GM12872 (cell line): ENCODE results near the gene KIAA1328.
A peak's percentile ranks its signal among the peaks of the same experiment; 100 is the strongest.

Source experiments
- TF ChIP-seq, protein P1 (sequence below): IDR thresholded peaks from 3 replicates; pipeline ENCODE4 v1.5.1; 2011; ENCODE audit warnings: low read depth, mild to moderate bottlenecking, low read length, moderate library complexity; ENCODE audit not compliant: insufficient read depth

The KIAA1328 gene

DNA sequence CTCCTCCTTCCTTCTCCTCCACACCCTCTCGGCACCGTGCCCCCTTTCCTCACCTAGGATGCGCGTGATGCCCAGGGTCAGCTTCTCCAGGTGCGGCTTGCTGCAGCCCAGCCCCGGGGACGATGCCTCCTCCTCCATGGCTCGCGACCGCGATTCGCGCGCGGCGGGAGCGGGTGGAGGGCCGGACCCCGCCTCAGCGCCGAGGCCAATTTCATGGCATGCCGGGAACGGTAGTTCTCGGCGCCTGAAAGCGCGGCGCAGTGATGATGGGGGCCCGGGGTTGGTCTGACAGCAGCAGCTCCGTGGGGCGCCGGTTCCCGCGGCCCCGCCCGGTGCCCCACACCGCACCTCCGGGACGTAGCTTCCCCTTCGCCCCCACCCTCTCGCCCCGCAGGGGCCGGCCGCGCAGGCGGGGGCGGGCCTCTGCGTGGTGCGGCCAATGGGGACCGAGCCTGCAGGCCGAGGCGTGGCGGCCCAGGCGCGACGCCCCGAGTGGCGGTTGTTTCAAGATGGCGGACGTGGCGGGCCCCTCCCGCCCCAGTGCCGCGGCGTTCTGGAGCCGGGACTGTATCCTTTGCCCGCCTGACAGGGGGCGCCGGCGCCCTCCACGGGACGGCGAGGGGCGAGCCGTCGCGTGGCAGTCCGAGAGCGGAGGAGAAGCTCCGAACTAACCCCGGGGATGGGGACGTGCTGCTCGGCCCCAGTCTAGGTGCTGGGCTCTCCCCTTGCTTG, at the start of gene KIAA1328, which contains the start of gene TPGS2:
KIAA1328 (plus strand) TSS at position 498 of the 732 bp plus-strand sequence; CDS start at position 510, 12 bp downstream.
TPGS2 (minus strand) TSS at position 373 of the 732 bp plus-strand sequence; CDS start at position 138, 235 bp downstream.
- TF ChIP-seq, protein P1, sequence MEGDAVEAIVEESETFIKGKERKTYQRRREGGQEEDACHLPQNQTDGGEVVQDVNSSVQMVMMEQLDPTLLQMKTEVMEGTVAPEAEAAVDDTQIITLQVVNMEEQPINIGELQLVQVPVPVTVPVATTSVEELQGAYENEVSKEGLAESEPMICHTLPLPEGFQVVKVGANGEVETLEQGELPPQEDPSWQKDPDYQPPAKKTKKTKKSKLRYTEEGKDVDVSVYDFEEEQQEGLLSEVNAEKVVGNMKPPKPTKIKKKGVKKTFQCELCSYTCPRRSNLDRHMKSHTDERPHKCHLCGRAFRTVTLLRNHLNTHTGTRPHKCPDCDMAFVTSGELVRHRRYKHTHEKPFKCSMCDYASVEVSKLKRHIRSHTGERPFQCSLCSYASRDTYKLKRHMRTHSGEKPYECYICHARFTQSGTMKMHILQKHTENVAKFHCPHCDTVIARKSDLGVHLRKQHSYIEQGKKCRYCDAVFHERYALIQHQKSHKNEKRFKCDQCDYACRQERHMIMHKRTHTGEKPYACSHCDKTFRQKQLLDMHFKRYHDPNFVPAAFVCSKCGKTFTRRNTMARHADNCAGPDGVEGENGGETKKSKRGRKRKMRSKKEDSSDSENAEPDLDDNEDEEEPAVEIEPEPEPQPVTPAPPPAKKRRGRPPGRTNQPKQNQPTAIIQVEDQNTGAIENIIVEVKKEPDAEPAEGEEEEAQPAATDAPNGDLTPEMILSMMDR = peak; percentile 47; the same call in 2 of the 3 replicates

DNA sequence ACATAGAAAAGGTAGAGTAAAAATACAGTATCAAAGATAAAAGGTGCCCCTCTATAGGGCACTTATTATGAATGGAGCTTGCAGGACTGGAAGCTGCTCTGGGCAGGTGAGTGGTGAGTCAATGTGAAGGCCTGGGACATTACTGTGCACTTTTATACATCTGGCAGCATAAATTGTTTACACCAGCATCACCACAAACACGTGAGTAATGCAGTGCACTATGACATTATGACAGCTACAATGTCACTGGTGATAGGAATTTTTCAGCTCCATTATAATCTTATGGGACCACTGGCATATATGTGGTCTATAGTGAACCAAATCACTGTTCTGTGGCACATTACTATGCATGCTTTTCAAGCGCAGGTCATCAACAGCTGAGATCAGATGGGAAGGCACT, 48.2 kb upstream of the KIAA1328 start:
- TF ChIP-seq, protein P1 = no peak

DNA sequence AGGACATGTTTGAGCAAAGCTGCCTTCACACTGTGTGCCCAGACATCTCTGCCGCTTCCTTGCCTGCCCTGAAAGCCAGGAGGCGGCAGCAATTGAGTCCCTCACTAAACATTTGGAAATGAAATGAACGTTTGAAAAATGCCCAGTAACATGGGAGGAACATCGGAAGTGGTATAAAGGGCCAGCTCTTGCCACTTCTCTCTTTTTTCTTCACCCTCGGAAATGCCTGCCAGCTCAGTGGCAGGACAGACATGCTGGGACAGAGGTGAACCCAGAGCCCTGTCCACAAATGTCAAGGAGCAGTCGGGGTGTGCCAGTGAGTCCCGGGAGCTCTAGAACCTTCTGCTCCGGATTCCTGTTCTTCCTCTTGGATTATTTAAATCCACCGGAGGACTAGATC, 46.2 kb upstream of the KIAA1328 start:
- TF ChIP-seq, protein P1 = no peak

DNA sequence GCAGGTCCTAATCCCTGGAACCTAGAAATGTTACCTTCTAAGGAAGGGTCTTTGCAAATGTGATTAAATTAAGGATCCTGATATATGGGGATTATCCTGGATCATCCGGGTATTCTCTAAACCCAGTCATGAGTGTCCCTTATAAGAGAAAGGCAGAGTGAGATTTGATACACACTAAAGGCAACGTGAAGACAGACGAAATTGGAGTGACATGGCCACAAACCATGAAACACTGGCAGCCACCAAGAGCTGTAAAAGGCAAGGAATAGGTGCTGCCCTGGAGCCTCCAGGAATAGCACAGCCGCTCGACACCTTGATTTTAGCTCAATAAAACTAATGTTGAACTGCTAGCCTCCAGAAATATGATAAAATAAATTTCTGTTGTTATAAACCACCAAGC, 45.1 kb upstream of the KIAA1328 start:
- TF ChIP-seq, protein P1 = no peak

DNA sequence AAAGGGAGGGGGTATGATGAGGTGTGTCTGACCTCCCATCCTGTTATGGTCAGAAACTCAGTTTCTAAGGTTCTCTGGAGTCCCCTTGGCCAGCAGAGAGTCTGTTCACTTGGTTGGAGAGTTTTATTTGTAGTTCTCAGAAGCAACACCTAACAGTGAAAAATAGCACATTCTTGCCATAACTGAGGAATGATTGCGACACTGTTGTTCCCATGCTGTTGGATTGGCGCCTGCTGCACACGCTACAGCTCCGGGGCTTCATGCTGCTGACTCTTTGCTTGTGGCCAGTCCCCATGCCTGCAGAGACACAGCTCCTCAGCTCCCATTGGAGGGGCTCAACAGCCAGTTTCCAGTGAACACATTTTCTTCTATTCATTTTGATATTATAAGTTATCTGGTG, 42.2 kb upstream of the KIAA1328 start:
- TF ChIP-seq, protein P1 = no peak

DNA sequence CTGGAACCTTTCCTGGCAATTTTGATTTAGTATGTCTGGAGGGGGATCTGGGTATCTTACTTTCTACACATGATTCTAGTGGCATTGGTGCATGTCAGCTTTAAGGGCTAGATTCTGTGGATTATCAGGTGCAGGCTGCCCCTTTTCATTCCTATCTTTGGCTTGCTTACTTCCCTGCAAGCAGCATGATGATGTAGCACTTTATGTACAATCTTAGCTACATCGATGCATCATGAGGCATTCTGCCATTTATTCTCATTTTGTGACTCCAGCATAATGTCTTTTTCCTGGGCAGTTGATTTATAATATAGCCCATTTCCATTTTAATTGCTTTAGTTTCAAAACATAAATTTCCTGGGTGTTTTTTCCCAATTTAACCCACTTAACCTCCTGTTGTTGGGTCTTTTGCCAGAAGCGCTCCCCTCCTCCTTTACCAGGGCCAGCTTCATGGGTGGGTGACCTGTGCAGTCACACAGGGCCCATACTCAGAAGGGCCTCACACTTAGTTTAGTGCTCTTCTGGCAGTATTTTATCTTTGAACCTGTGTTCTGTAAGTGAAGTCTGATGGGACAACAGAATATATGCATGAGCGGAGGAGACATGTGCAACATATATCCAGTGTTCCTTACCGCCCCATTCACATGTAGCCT, 36.2 kb upstream of the KIAA1328 start:
- TF ChIP-seq, protein P1 = no peak

DNA sequence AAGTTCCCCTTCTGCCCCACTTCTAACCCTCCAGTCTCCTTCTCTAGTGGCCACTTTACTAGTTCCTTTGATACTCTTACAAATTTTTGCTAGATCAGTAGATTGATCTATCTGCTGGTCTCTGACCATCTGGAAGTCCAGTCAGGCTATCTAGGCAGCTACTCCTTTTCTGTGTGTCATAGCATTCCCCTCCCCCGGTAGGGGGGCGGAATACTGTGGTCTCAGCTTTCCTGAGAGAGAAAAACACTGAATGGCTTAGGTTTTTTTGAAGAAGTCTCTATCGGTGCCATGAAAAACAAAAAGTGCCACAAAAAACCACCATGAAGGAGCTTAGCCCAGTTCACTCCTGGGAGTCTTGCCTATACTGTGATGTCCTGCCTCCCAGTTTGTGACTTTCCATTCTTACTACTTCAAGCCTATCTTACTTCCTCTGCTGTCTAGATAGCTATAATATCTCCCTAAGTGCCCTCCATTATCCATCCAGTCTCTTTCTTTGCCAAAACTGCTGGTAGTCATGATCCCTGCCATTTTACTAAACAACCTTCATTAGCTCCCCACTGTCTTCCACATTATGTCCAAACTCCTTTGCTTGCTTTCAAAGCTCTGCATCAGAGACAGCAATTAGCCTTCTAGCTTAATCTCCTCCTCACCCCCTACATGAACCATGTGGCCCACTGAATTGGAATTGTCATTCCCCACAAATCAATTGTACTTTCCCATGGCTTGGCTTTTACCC, 30.0 kb upstream of the KIAA1328 start:
- TF ChIP-seq, protein P1 = no peak
